H9 (cell line): Measurements from ENCODE around the gene AJAP1. TPM values are rescaled to one million over a fixed set of nuclear protein-coding genes. Genes with fewer than 3 reads are reported as not detected.
A peak's percentile ranks its signal among the peaks of the same experiment; 100 is the strongest.

Experiments used
- DNase-seq: peaks from one replicate; pipeline ENCODE4 v3.0.0-alpha.2; 2017
- H2AFZ ChIP-seq: one replicate; pipeline ENCODE4 v1.6.1; 2013; ENCODE audit warnings: mild to moderate bottlenecking, low read length, control low read depth, moderate library complexity
- H2AK5ac ChIP-seq: 2 replicates; pipeline ENCODE4 v1.6.1; 2013; ENCODE audit warnings: low read length, control low read depth, mixed read lengths; ENCODE audit not compliant: insufficient read length
- H2BK120ac ChIP-seq: one replicate; pipeline ENCODE4 v1.6.1; 2013; ENCODE audit warnings: low read depth, mild to moderate bottlenecking, low read length, control low read depth, inconsistent platforms; ENCODE audit not compliant: poor library complexity, severe bottlenecking
- H2BK12ac ChIP-seq: 2 replicates; pipeline ENCODE4 v1.6.1; 2013; ENCODE audit warnings: low read length, control low read depth, mixed read lengths, low read depth; ENCODE audit not compliant: insufficient read length
- H2BK15ac ChIP-seq: 2 replicates; pipeline ENCODE4 v1.6.1; 2013; ENCODE audit warnings: low read depth, low read length, control low read depth
- H2BK20ac ChIP-seq: one replicate; pipeline ENCODE4 v1.6.1; 2013; ENCODE audit warnings: low read depth, mild to moderate bottlenecking, low read length, control low read depth, inconsistent platforms; ENCODE audit not compliant: poor library complexity, severe bottlenecking
- H2BK5ac ChIP-seq: 2 replicates; pipeline ENCODE4 v1.6.1; 2013; ENCODE audit warnings: low read length, control low read depth, mixed read lengths; ENCODE audit not compliant: insufficient read length
- H3K14ac ChIP-seq: 2 replicates; pipeline ENCODE4 v1.6.1; 2013; ENCODE audit warnings: low read length, control low read depth; ENCODE audit not compliant: insufficient read depth
- H3K18ac ChIP-seq: 2 replicates; pipeline ENCODE4 v1.6.1; 2013; ENCODE audit warnings: low read depth, mild to moderate bottlenecking, mixed read lengths, low read length, control low read depth; ENCODE audit not compliant: insufficient read length
- H3K23ac ChIP-seq: 2 replicates; pipeline ENCODE4 v1.6.1; 2013; ENCODE audit warnings: low read length, control low read depth, mixed read lengths, low read depth; ENCODE audit not compliant: insufficient read length
- H3K23me2 ChIP-seq: 2 replicates; pipeline ENCODE4 v1.6.1; 2013; ENCODE audit warnings: low read depth, mild to moderate bottlenecking, mixed read lengths, low read length, control low read depth; ENCODE audit not compliant: insufficient read length, poor library complexity, severe bottlenecking
- H3K27ac ChIP-seq: 2 replicates; pipeline ENCODE4 v1.5.1; 2013; ENCODE audit warnings: low read length, control low read depth, mixed read lengths, low read depth; ENCODE audit not compliant: insufficient read length
- H3K27me3 ChIP-seq: 2 replicates; pipeline ENCODE4 v1.6.1; 2013; ENCODE audit warnings: low read length, control low read depth, inconsistent platforms; ENCODE audit not compliant: insufficient read depth
- H3K4ac ChIP-seq: 2 replicates; pipeline ENCODE4 v1.6.1; 2013; ENCODE audit warnings: low read depth, mild to moderate bottlenecking, control low read depth, inconsistent platforms, low read length, moderate library complexity
- H3K4me1 ChIP-seq: 2 replicates; pipeline ENCODE4 v1.6.1; 2013; ENCODE audit warnings: low read length, control low read depth, inconsistent platforms; ENCODE audit not compliant: insufficient read depth
- H3K4me2 ChIP-seq: 2 replicates; pipeline ENCODE4 v1.6.1; 2013; ENCODE audit warnings: low read length, control low read depth, mixed read lengths; ENCODE audit not compliant: insufficient read length, insufficient read depth
- H3K56ac ChIP-seq: 2 replicates; pipeline ENCODE4 v1.6.1; 2013; ENCODE audit warnings: low read depth, mild to moderate bottlenecking, mixed read lengths, low read length, control low read depth; ENCODE audit not compliant: insufficient read length
- H3K79me1 ChIP-seq: 2 replicates; pipeline ENCODE4 v1.6.1; 2013; ENCODE audit warnings: low read depth, mild to moderate bottlenecking, moderate library complexity, low read length, control low read depth, inconsistent platforms; ENCODE audit not compliant: insufficient read depth, poor library complexity, severe bottlenecking
- H3K79me2 ChIP-seq: 2 replicates; pipeline ENCODE4 v1.6.1; 2013; ENCODE audit warnings: low read length, control low read depth, inconsistent platforms; ENCODE audit not compliant: insufficient read depth
- H3K9ac ChIP-seq: 2 replicates; pipeline ENCODE4 v1.6.1; 2013; ENCODE audit warnings: low read length, control low read depth, mixed read lengths; ENCODE audit not compliant: insufficient read length; ENCODE audit errors: extremely low read depth
- H3K9me3 ChIP-seq: one replicate; pipeline ENCODE4 v1.6.1; 2013; ENCODE audit warnings: low read depth, low read length, inconsistent platforms; ENCODE audit not compliant: control insufficient read depth
- H3T11ph ChIP-seq: one replicate; pipeline ENCODE4 v1.6.1; 2013; ENCODE audit warnings: mild to moderate bottlenecking, low read length, control low read depth, inconsistent platforms
- H4K20me1 ChIP-seq: one replicate; pipeline ENCODE4 v1.6.1; 2013; ENCODE audit not compliant: control insufficient read depth, insufficient read length, insufficient read depth
- H4K5ac ChIP-seq: 2 replicates; pipeline ENCODE4 v1.6.1; 2013; ENCODE audit warnings: low read depth, mild to moderate bottlenecking, mixed read lengths, low read length, control low read depth; ENCODE audit not compliant: insufficient read length
- H4K8ac ChIP-seq: replicated peaks from 2 replicates; pipeline ENCODE4 v1.6.1; 2013; ENCODE audit warnings: low read length, control low read depth, mixed read lengths, low read depth; ENCODE audit not compliant: insufficient read length
- H4K91ac ChIP-seq: 2 replicates; pipeline ENCODE4 v1.6.1; 2013; ENCODE audit warnings: low read depth, mild to moderate bottlenecking, moderate library complexity, mixed read lengths, low read length, control low read depth; ENCODE audit not compliant: insufficient read length
- H3K27ac Mint-ChIP-seq, 3 experiments: 2 replicates in 2 of 3; 3 replicates in 1 of 3; pipeline ENCODE4 v1.8.0; 2020 to 2021; ENCODE audit warnings: mixed read lengths in 3 of 3, mild to moderate bottlenecking in 1 of 3, moderate library complexity in 1 of 3
- H3K27me3 Mint-ChIP-seq: 2 replicates; pipeline ENCODE4 v1.8.0; 2021; ENCODE audit warnings: low read depth, mild to moderate bottlenecking, moderate library complexity, mixed read lengths
- H3K36me3 Mint-ChIP-seq, 3 experiments: 2 replicates in 2 of 3; 3 replicates in 1 of 3; pipeline ENCODE4 v1.8.0; 2020 to 2021; ENCODE audit warnings: low read depth in 3 of 3, mixed read lengths in 3 of 3; ENCODE audit not compliant: insufficient read depth in 1 of 3
- H3K4me1 Mint-ChIP-seq, 2 experiments: 2 replicates each; pipeline ENCODE4 v1.8.0; 2020; ENCODE audit warnings: mixed read lengths in 2 of 2
- H3K4me3 Mint-ChIP-seq, 2 experiments: 2 replicates in 1 of 2; 3 replicates in 1 of 2; pipeline ENCODE4 v1.8.0; 2020 to 2021; ENCODE audit warnings: mild to moderate bottlenecking in 2 of 2, mixed read lengths in 2 of 2, moderate library complexity in 1 of 2
- H3K9me3 Mint-ChIP-seq, 2 experiments: 2 replicates in 1 of 2; 3 replicates in 1 of 2; pipeline ENCODE4 v1.8.0; 2020; ENCODE audit warnings: mild to moderate bottlenecking in 2 of 2, mixed read lengths in 2 of 2, moderate library complexity in 1 of 2
- WGBS: extraction: QIAGEN DNeasy Blood & Tissue Kit; methylation state at CpG from one replicate; pipeline ENCODE4 v1.1.7; 2013; ENCODE audit warnings: missing lambda C conversion rate, low lambda C conversion rate, mixed read lengths; ENCODE audit not compliant: insufficient read length; ENCODE audit errors: extremely low coverage; 5-methylcytosine and 5-hydroxymethylcytosine counted together
- total RNA-seq: library from RNA; stranded (reverse); gene quantifications from 2 replicates; pipeline ENCODE4 v1.2.1, GENCODE V29; 2021
- TF ChIP-seq, protein P1 (sequence below): fragments of 200-600 bp; sonication (generic); conservative IDR thresholded peaks from 3 replicates; pipeline ENCODE4 v1.8.0; 2021; ENCODE audit warnings: antibody characterized with exemption, mild to moderate bottlenecking

The AJAP1 gene
- total RNA-seq, 1 experiment from 2014 or later: 8.6 TPM

DNA sequence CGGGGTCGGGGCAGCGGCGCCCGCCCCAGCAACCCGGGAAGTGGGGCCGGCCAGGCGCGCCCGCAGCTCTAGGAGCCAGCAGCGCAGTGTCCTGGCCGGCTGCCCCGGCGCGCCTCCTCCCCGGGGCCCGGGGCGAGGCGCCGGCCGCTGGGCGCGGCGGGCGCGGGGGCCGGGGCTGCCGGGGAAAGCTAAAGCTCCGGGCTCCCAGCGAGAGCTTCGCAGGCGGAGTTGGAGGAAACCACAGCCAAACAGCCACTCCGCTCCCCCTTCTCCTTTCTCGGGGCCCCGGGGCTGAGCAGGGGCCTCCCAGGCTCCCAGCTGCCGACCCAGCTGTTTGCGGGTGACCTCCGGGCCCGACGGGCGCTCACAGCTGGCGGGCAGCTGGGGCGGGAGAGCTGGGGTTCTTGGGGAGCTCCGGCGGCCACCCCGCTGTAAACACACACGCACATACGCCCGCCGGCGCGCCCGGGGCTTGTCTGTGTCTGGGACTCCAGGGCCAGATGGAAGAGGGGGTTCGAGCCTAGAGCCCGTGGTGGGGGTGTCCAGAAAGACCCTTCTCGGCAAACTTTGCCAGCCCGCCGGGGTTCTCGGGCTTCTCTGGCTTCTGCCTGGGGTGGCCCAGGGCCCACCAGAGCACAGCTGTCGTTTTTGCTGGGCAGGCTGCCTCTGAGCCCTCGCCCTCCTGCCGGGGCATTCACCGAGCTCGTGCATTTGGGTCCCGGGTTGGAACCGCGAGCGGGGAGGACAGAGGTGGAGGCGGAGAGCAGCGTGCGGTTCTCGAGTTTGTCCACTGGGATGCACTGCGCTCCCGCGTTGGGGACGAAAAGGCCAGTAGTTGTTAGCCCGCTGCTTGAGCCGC, 1.5 kb downstream of the AJAP1 start:
- H3K4ac ChIP-seq: no peak overlapping the region
- no peak overlapping the region for H3K27ac Mint-ChIP-seq
- no peak overlapping the region for H3K14ac ChIP-seq
- H3K4me1 ChIP-seq: peaks cover 14% of the 10 kb centered on the region
- H3K79me2 ChIP-seq: no peaks in the 10 kb centered on the region; the same call in 1 of the 2 replicates
- H3K27ac ChIP-seq: no peak overlapping the region
- H2BK12ac ChIP-seq: no peak overlapping the region
- H3K79me1 ChIP-seq: no peaks in the 10 kb centered on the region
- H2BK15ac ChIP-seq: no peak overlapping the region
- H3K9me3 ChIP-seq: no peaks in the 10 kb centered on the region
- H2AFZ ChIP-seq: no peak overlapping the region
- no peak overlapping the region for H2BK120ac ChIP-seq
- H3K36me3 Mint-ChIP-seq: no peaks in the 10 kb centered on the region
- peaks cover 13% of the 10 kb centered on the region for H3K23me2 ChIP-seq
- peak overlapping the region; percentile 15 for H3K4me2 ChIP-seq
- H3K23ac ChIP-seq: no peak overlapping the region
- no peak overlapping the region for H2BK5ac ChIP-seq
- H3K4me3 Mint-ChIP-seq: peak overlapping the region; percentile 62 to 81
- no peaks in the 10 kb centered on the region for H4K20me1 ChIP-seq
- H3K9ac ChIP-seq: no peak overlapping the region
- no peak overlapping the region for H2AK5ac ChIP-seq
- DNase-seq: peak; percentile 80
- H3K56ac ChIP-seq: no peak overlapping the region
- peaks cover 0 to 3% of the 10 kb centered on the region in 2 experiments; a peak in 1 of 5 replicates for H3K9me3 Mint-ChIP-seq
- H3T11ph ChIP-seq: no peak overlapping the region
- H4K91ac ChIP-seq: no peak overlapping the region
- TF ChIP-seq, protein P1, sequence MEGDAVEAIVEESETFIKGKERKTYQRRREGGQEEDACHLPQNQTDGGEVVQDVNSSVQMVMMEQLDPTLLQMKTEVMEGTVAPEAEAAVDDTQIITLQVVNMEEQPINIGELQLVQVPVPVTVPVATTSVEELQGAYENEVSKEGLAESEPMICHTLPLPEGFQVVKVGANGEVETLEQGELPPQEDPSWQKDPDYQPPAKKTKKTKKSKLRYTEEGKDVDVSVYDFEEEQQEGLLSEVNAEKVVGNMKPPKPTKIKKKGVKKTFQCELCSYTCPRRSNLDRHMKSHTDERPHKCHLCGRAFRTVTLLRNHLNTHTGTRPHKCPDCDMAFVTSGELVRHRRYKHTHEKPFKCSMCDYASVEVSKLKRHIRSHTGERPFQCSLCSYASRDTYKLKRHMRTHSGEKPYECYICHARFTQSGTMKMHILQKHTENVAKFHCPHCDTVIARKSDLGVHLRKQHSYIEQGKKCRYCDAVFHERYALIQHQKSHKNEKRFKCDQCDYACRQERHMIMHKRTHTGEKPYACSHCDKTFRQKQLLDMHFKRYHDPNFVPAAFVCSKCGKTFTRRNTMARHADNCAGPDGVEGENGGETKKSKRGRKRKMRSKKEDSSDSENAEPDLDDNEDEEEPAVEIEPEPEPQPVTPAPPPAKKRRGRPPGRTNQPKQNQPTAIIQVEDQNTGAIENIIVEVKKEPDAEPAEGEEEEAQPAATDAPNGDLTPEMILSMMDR: peak; percentile 90
- H3K4me1 Mint-ChIP-seq: peaks cover 42% of the 10 kb centered on the region in 2 experiments
- H4K8ac ChIP-seq: no peak overlapping the region
- H3K27me3 ChIP-seq: peaks cover 25% of the 10 kb centered on the region; the same call in 1 of the 2 replicates
- no CpG with 5 or more reads among the region's 78 CpGs for WGBS
- no peak overlapping the region for H2BK20ac ChIP-seq
- H4K5ac ChIP-seq: no peak overlapping the region
- H3K27me3 Mint-ChIP-seq: peaks cover 75% of the 10 kb centered on the region
- H3K18ac ChIP-seq: no peak overlapping the region
